Aorta (tissue), 5 donors: ENCODE results near the gene BCO1. TPM values are rescaled to one million over a fixed set of nuclear protein-coding genes. Genes with fewer than 3 reads are reported as not detected.
A peak's percentile ranks its signal among the peaks of the same experiment; 100 is the strongest.

Experiments
- ATAC-seq: fragments of 200-7000 bp; cut with Tn5 transposase; one replicate; pipeline ENCODE4 v1.9.1; 2022; ENCODE audit warnings: moderate library complexity; ENCODE audit not compliant: low FRiP score
- DNase-seq, 2 donors: peaks; one replicate each; pipeline ENCODE4 v3.0.0-alpha.2; 2020
- H3K27ac ChIP-seq, 2 donors: one replicate each; pipeline ENCODE4 v1.5.1; 2013; ENCODE audit warnings: low read length in 2 of 2, mild to moderate bottlenecking in 2 of 2, moderate library complexity in 2 of 2, control low read depth in 1 of 2, inconsistent platforms in 1 of 2, low read depth in 1 of 2
- H3K27me3 ChIP-seq, 2 donors: one replicate each; pipeline ENCODE4 v1.6.1; 2013; ENCODE audit warnings: control low read depth in 1 of 2, low read length in 1 of 2, mild to moderate bottlenecking in 1 of 2, moderate library complexity in 1 of 2; ENCODE audit not compliant: insufficient read depth in 2 of 2, control insufficient read depth in 1 of 2
- H3K36me3 ChIP-seq, 2 donors: one replicate each; pipeline ENCODE4 v1.6.1; 2013; ENCODE audit warnings: control low read depth in 1 of 2, low read length in 1 of 2, mild to moderate bottlenecking in 1 of 2; ENCODE audit not compliant: insufficient read depth in 2 of 2, control insufficient read depth in 1 of 2
- H3K4me1 ChIP-seq, 2 donors: one replicate each; pipeline ENCODE4 v1.6.1; 2013; ENCODE audit warnings: low read length in 2 of 2, control low read depth in 1 of 2, mild to moderate bottlenecking in 1 of 2, moderate library complexity in 1 of 2; ENCODE audit not compliant: insufficient read depth in 2 of 2, control insufficient read depth in 1 of 2
- H3K4me3 ChIP-seq, 2 donors: one replicate each; pipeline ENCODE4 v1.5.1; 2013; ENCODE audit warnings: low read length in 2 of 2, control low read depth in 1 of 2, mild to moderate bottlenecking in 1 of 2
- H3K9me3 ChIP-seq: one replicate; pipeline ENCODE4 v1.6.1; 2013; ENCODE audit warnings: mild to moderate bottlenecking, low read length; ENCODE audit not compliant: control insufficient read depth
- WGBS, 2 donors: extraction: QIAGEN DNeasy Blood & Tissue Kit; methylation state at CpG; one replicate each; pipeline ENCODE4 v1.1.7; 2013; 5-methylcytosine and 5-hydroxymethylcytosine counted together
- intact Hi-C, 2 donors: fragments of 100-400 bp; cut with DNase I; formaldehyde crosslinking; loops; one replicate each; pipeline versions ENCODE4 v1.14.2 to v1.15.0; 2022
- polyA plus RNA-seq, 2 donors: library from polyadenylated mRNA; stranded (reverse); fragments of 200-250 nt; gene quantifications; one replicate each; pipeline ENCODE4 v1.2.3, GENCODE V29; 2013
- total RNA-seq, 2 donors: library from RNA; stranded (reverse); fragmentation: NEBNext Ultra II Directional; extraction: Animal tissue kit (Norgen Biotek cat#: 25700); gene quantifications; one replicate each; pipeline ENCODE4 v1.2.1, GENCODE V29; 2021
- donor health status: healthy with polysubstance abuse.
- donor health status: Bipolar disorder and iron deficiency.
- donor health status: DM: no; HTN: no; CAD: no.
- donor health status: DM: no; HTN: no; CAD: no.
- donor health status: DM: yes; HTN: yes; CAD: no.

Gene BCO1
- total and polyA plus RNA-seq, 4 donors = 3.5 TPM; not detected in 3

DNA sequence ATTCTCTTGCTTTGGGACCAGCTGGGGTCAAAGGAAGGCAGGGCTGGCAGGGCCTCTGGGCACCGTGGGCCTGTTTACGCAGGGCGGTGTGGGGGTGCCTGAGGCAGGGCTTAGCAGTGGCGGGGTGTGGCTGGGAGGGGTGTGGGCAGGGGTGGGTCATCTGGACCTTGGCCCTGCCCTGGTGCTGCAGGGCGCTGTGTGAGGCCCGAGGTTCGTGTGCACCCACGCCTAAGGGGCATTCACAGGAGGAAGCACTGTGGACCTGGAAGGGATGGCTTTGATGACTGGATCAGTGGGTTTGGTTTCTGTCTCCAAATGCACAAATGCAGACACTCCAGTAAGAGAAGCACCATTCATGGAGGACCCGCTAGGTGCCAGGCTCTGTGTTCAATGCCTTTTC, 37.3 kb downstream of the BCO1 start:
- no peaks in the 10 kb centered on the region for H3K9me3 ChIP-seq
- no peaks in the 10 kb centered on the region for H3K4me1 ChIP-seq
- H3K27ac ChIP-seq = no peak overlapping the region
- no peak overlapping the region for H3K4me3 ChIP-seq
- ATAC-seq = no peak
- peaks cover 0 to 1% of the 10 kb centered on the region in 2 donors for H3K27me3 ChIP-seq
- no peaks in the 10 kb centered on the region for H3K36me3 ChIP-seq
- WGBS, 2 donors = 91 to 97% methylated on average over 9 of the region's 9 CpGs
- intact Hi-C loops = no loop called here
- no peak for DNase-seq

GRCh38 chr16:81276323-81276722, 37.8 kb downstream of the BCO1 start:
- Histone ChIP-seq H3K36me3 (no peaks in the 10 kb centered on the region), H3K27me3 (peaks cover 0 to 1% of the 10 kb centered on the region in 2 donors), H3K4me1 (no peaks in the 10 kb centered on the region), H3K9me3 (no peaks in the 10 kb centered on the region), H3K4me3 (no peak overlapping the region), H3K27ac (no peak overlapping the region)
- DNase-seq (no peak), ATAC-seq (peak; percentile 22)
- intact Hi-C loops = no loop called here
- WGBS, 2 donors = 87% methylated on average over 3 of the region's 3 CpGs

- WGBS, 2 donors = 61 to 69% methylated on average over 6 of the region's 6 CpGs
- intact Hi-C loops = no loop called here
- Histone ChIP-seq H3K9me3 (no peaks in the 10 kb centered on the region), H3K36me3 (no peaks in the 10 kb centered on the region), H3K27ac (no peak overlapping the region), H3K4me3 (no peak overlapping the region), H3K27me3 (peaks cover 0 to 1% of the 10 kb centered on the region in 2 donors), H3K4me1 (no peaks in the 10 kb centered on the region)
- no peak for ATAC-seq
- DNase-seq = no peak
Observed at GRCh38 chr16:81277541-81278080, 39.1 kb downstream of the BCO1 start.

DNA sequence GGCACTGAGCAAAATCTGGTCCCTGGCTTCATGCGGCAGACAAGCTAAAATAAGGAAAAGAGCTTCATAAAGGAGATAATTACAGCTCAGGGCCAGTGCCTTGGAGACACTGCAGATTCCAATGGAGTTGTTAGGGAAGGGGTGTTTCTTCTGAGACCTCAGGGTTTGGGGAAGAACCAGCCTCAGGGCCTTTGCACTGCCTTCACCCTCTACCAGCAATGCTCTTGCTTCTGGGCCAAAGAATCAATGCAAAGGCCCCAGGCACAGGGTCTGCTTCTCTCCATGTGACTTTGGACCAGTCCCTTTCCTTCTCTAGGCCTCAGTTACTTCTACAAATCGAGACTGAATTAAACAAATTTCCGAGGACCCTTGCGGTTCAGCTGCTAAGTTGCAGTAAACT, 40.0 kb downstream of the BCO1 start:
- H3K36me3 ChIP-seq = no peaks in the 10 kb centered on the region
- peaks cover 0 to 1% of the 10 kb centered on the region in 2 donors for H3K27me3 ChIP-seq
- WGBS, 2 donors = 87 to 93% methylated on average over 4 of the region's 4 CpGs
- no peaks in the 10 kb centered on the region for H3K4me1 ChIP-seq
- intact Hi-C loops = no loop called here
- H3K27ac ChIP-seq = no peak overlapping the region
- no peaks in the 10 kb centered on the region for H3K9me3 ChIP-seq
- H3K4me3 ChIP-seq = no peak overlapping the region
- ATAC-seq (no peak), DNase-seq (no peak)

- ATAC-seq = no peak
- 35 to 41% methylated on average over 4 of the region's 4 CpGs for WGBS, 2 donors
- no peaks in the 10 kb centered on the region for H3K36me3 ChIP-seq
Observed at GRCh38 chr16:81279392-81279791, 40.9 kb downstream of the BCO1 start.

DNA sequence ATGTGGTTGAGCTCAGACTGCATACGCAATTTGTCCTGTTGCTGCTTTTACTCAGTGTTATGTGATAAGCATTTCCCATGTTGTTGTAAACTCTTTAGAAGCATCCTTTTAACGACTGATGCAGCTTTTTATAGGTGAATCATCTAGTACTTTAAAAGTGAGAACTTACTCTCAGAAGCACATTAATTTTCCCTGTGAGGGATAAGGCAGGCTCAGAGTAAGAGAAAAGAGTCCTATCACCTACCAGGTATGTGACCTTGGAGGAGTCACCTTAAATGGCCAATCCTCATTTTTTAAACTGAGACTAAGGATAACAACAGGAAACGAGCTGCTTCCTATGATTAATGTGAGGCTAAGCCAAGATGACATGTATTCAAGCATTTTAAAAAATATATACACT, 41.9 kb downstream of the BCO1 start:
- Histone ChIP-seq H3K9me3 (no peaks in the 10 kb centered on the region), H3K36me3 (no peaks in the 10 kb centered on the region), H3K4me1 (no peaks in the 10 kb centered on the region), H3K27ac (no peak overlapping the region), H3K4me3 (no peak overlapping the region), H3K27me3 (peaks cover 0 to 1% of the 10 kb centered on the region in 2 donors)
- ATAC-seq (no peak), DNase-seq (no peak)
- intact Hi-C loops = no loop called here
- 51 to 60% methylated on average over 3 of the region's 3 CpGs for WGBS, 2 donors

More at GRCh38 chr16:81279392-81279791, 40.9 kb downstream of the BCO1 start:
- Histone ChIP-seq H3K27ac (no peak overlapping the region), H3K4me1 (no peaks in the 10 kb centered on the region), H3K4me3 (no peak overlapping the region), H3K9me3 (no peaks in the 10 kb centered on the region), H3K27me3 (peaks cover 0 to 1% of the 10 kb centered on the region in 2 donors)
- intact Hi-C loops = no loop called here
- DNase-seq = no peak

DNA sequence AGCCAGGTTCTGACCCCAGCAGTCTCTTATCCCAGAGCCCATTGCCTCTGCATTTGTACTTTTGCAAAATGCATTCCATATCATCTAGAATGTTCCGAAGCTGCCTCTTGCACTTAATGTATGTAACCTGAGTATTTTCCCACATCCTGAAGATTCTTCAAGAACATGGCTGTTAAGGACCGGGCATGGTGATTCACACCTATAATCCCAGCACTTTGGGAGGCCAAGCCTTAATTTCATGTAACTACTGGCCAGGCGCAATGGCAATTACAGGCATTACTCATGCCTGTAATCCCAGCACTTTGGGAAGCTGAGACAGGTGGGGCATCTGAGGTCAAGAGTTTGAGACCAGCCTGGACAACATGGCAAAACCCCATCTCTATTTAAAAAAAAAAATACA, 44.6 kb downstream of the BCO1 start:
- no peak for ATAC-seq
- Histone ChIP-seq H3K36me3 (no peaks in the 10 kb centered on the region), H3K4me1 (no peaks in the 10 kb centered on the region), H3K27me3 (no peaks in the 10 kb centered on the region), H3K4me3 (no peak overlapping the region), H3K9me3 (no peaks in the 10 kb centered on the region), H3K27ac (no peak overlapping the region)
- 89 to 95% methylated on average over 3 of the region's 3 CpGs for WGBS, 2 donors
- DNase-seq = no peak
- intact Hi-C loops = no loop called here

- H3K4me3 ChIP-seq = no peak overlapping the region
- H3K4me1 ChIP-seq = no peaks in the 10 kb centered on the region
- no peaks in the 10 kb centered on the region for H3K36me3 ChIP-seq
- DNase-seq (peak in 1 of 2 donors; percentile 35), ATAC-seq (no peak)
- H3K9me3 ChIP-seq = no peaks in the 10 kb centered on the region
- no peak overlapping the region for H3K27ac ChIP-seq
- no peaks in the 10 kb centered on the region for H3K27me3 ChIP-seq
- WGBS, 2 donors = 75 to 76% methylated on average over 8 of the region's 8 CpGs
- intact Hi-C loops = no loop called here
Observed at GRCh38 chr16:81284995-81285600, 46.6 kb downstream of the BCO1 start.

DNA sequence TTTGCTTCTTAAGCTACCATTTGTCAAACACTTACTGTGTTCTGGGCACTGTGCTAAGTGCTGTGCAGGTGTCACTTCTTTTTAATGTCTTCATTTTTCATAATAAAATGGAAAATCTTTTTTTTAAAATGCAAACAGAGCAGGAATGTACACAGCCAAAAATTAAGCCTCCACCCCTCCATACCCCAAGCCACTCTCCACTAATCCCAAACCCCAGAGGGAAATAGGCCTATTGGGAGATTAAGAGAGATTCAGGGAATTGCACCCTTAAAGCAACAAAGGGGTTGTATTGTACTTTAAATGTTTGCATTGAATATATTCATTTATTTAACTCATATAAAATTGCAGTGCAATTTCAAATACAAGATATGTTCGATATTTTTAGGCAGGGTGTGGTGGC, 47.7 kb downstream of the BCO1 start:
- no peaks in the 10 kb centered on the region for H3K4me1 ChIP-seq
- H3K27me3 ChIP-seq = no peaks in the 10 kb centered on the region
- no peak overlapping the region for H3K27ac ChIP-seq
- H3K4me3 ChIP-seq = no peak overlapping the region
- H3K36me3 ChIP-seq = no peaks in the 10 kb centered on the region
- ATAC-seq = no peak
- DNase-seq = no peak
- WGBS, 2 donors = 98 to 100% methylated on average over 1 of the region's 1 CpG
- H3K9me3 ChIP-seq = no peaks in the 10 kb centered on the region
- intact Hi-C loops = no loop called here
